Liver (tissue), 9 donors: ENCODE measurements around the gene MS4A6A. TPM values are rescaled to one million over a fixed set of nuclear protein-coding genes. Genes with fewer than 3 reads are reported as not detected.

Source experiments
- DNase-seq: peaks from one replicate; pipeline ENCODE4 v3.0.0-alpha.2; 2017; ENCODE audit warnings: low spot score
- H3K27ac ChIP-seq, 2 donors: one replicate each; pipeline ENCODE4 v1.7.0; 2013; ENCODE audit warnings: inconsistent platforms in 2 of 2, low read length in 2 of 2, control low read depth in 1 of 2, low read depth in 1 of 2, mild to moderate bottlenecking in 1 of 2
- H3K27me3 ChIP-seq, 4 donors: one replicate each; pipeline versions ENCODE4 v1.6.1 to v1.7.0; 2013; ENCODE audit warnings: low read length in 3 of 4, inconsistent platforms in 1 of 4, mild to moderate bottlenecking in 1 of 4, moderate library complexity in 1 of 4; ENCODE audit not compliant: control insufficient read depth in 4 of 4, insufficient read depth in 4 of 4
- H3K36me3 ChIP-seq, 4 donors: one replicate each; pipeline versions ENCODE4 v1.6.1 to v1.7.0; 2013; ENCODE audit warnings: low read length in 3 of 4, mild to moderate bottlenecking in 3 of 4, low read depth in 1 of 4, moderate library complexity in 1 of 4; ENCODE audit not compliant: control insufficient read depth in 4 of 4, insufficient read depth in 3 of 4
- H3K4me1 ChIP-seq, 4 donors: one replicate each; pipeline versions ENCODE4 v1.6.1 to v1.7.0; 2013; ENCODE audit warnings: low read length in 3 of 4, mild to moderate bottlenecking in 3 of 4, moderate library complexity in 1 of 4; ENCODE audit not compliant: control insufficient read depth in 4 of 4, insufficient read depth in 4 of 4
- H3K4me3 ChIP-seq, 3 donors: one replicate each; pipeline versions ENCODE4 v1.6.1 to v1.7.0; 2013; ENCODE audit warnings: low read length in 3 of 3, control low read depth in 1 of 3, low read depth in 1 of 3, mild to moderate bottlenecking in 1 of 3
- H3K9ac ChIP-seq, 2 donors: one replicate each; pipeline ENCODE4 v1.7.0; 2013; ENCODE audit warnings: low read length in 2 of 2, mild to moderate bottlenecking in 2 of 2, moderate library complexity in 2 of 2, control low read depth in 1 of 2, low read depth in 1 of 2
- H3K9me3 ChIP-seq, 4 donors: one replicate each; pipeline versions ENCODE4 v1.6.1 to v1.7.0; 2013; ENCODE audit warnings: low read length in 3 of 4; ENCODE audit not compliant: control insufficient read depth in 4 of 4
- ATF3 ChIP-seq: IDR thresholded peaks from 2 replicates; pipeline ENCODE4 v1.6.1; 2016; ENCODE audit warnings: antibody characterized with exemption
- CTCF ChIP-seq: fragments of 150-350 bp; IDR thresholded peaks from 2 replicates; pipeline ENCODE4 v1.5.1; 2017; ENCODE audit warnings: improper control_type of control experiment, low read depth, low read length; ENCODE audit not compliant: missing input control
- FOXA1 ChIP-seq: IDR thresholded peaks from 2 replicates; pipeline ENCODE4 v1.6.1; 2016; ENCODE audit warnings: antibody characterized with exemption
- GABPA ChIP-seq, 2 donors: IDR thresholded peaks in 1 of 2; conservative IDR thresholded peaks in 1 of 2; 2 replicates each; pipeline ENCODE4 v1.6.1; 2016; ENCODE audit warnings: antibody characterized with exemption in 2 of 2, mild to moderate bottlenecking in 1 of 2, moderate library complexity in 1 of 2
- HNF4A ChIP-seq, 2 donors: conservative IDR thresholded peaks; 2 replicates each; pipeline ENCODE4 v1.6.1; 2016; ENCODE audit warnings: antibody characterized with exemption in 2 of 2, mild to moderate bottlenecking in 2 of 2
- HNF4G ChIP-seq: IDR thresholded peaks from 2 replicates; pipeline ENCODE4 v1.6.1; 2016; ENCODE audit warnings: antibody characterized with exemption
- JUND ChIP-seq, 2 donors: IDR thresholded peaks; 2 replicates each; pipeline ENCODE4 v1.6.1; 2016; ENCODE audit warnings: antibody characterized with exemption in 2 of 2
- MAX ChIP-seq: IDR thresholded peaks from 2 replicates; pipeline ENCODE4 v1.6.1; 2016; ENCODE audit warnings: antibody characterized with exemption
- NR2F2 ChIP-seq: IDR thresholded peaks from 2 replicates; pipeline ENCODE4 v1.6.1; 2016; ENCODE audit warnings: antibody characterized with exemption
- RAD21 ChIP-seq, 2 donors: IDR thresholded peaks; 2 replicates each; pipeline ENCODE4 v1.6.1; 2016; ENCODE audit warnings: antibody characterized with exemption in 2 of 2, mild to moderate bottlenecking in 2 of 2
- REST ChIP-seq: IDR thresholded peaks from 2 replicates; pipeline ENCODE4 v1.6.1; 2016; ENCODE audit warnings: antibody characterized with exemption, mild to moderate bottlenecking
- RXRA ChIP-seq, 2 donors: IDR thresholded peaks; 2 replicates each; pipeline ENCODE4 v1.6.1; 2017 to 2018; ENCODE audit warnings: antibody characterized with exemption in 2 of 2, mild to moderate bottlenecking in 1 of 2
- SP1 ChIP-seq: IDR thresholded peaks from 2 replicates; pipeline ENCODE4 v1.6.1; 2018; ENCODE audit warnings: antibody characterized with exemption, mild to moderate bottlenecking
- YY1 ChIP-seq: IDR thresholded peaks from 2 replicates; pipeline ENCODE4 v1.6.1; 2016; ENCODE audit warnings: antibody characterized with exemption, mild to moderate bottlenecking
- ZBTB33 ChIP-seq: IDR thresholded peaks from 2 replicates; pipeline ENCODE4 v1.6.1; 2016; ENCODE audit warnings: antibody characterized with exemption
- WGBS: extraction: QIAGEN DNeasy Blood & Tissue Kit; methylation state at CpG from one replicate; pipeline ENCODE4 v1.1.7; 2013; 5-methylcytosine and 5-hydroxymethylcytosine counted together
- polyA plus RNA-seq, 2 donors: library from polyadenylated mRNA; stranded (reverse) in 1 of 2; unstranded in 1 of 2; fragments of 200-250 nt in 1 of 2; fragments of >200 nt in 1 of 2; fragmentation: Nextera tagmentation in 1 of 2; extraction: Ambion mirVana in 1 of 2; gene quantifications; one replicate each; pipeline versions ENCODE4 v1.2.1 to v1.2.3, GENCODE V29; 2013 to 2015
- total RNA-seq, 2 donors: library from RNA; depleted of rRNA; stranded (reverse); fragments of >200 nt; gene quantifications; one replicate each; pipeline ENCODE4 v1.2.3, GENCODE V29; 2014
- donor health status: healthy.
- donor health status: healthy.
- donor health status: healthy.
- donor health status: healthy.
- donor health status: healthy.

The MS4A6A gene
- total and polyA plus RNA-seq, 4 donors = 64.6 to 117 (median 99.4) TPM

- Histone ChIP-seq H3K9ac (no peak overlapping the region), H3K27me3 (no peaks in the 10 kb centered on the region), H3K27ac (no peak overlapping the region), H3K4me1 (no peaks in the 10 kb centered on the region), H3K36me3 (no peaks in the 10 kb centered on the region), H3K9me3 (no peaks in the 10 kb centered on the region), H3K4me3 (no peak overlapping the region)
- DNase-seq = no peak
- TF ChIP-seq RAD21 (IDR thresholded peaks at IDR 0.05) (no peak), ATF3 (no peak), GABPA (IDR thresholded peaks at IDR 0.05 in 1 of 2, conservative IDR thresholded peaks at IDR 0.05 in 1 of 2) (no peak), ZBTB33 (no peak), RXRA (IDR thresholded peaks at IDR 0.05) (no peak), HNF4A (conservative IDR thresholded peaks at IDR 0.05) (no peak), YY1 (no peak), CTCF (no peak), FOXA1 (no peak), REST (no peak), NR2F2 (no peak), JUND (IDR thresholded peaks at IDR 0.05) (no peak)
- WGBS = 81% methylated on average over 4 of the region's 4 CpGs
These were observed 39.3 kb upstream of the MS4A6A start for GRCh38 chr11:60222141-60222540.

GRCh38 chr11:60221692-60222091 is 38.8 kb upstream of the MS4A6A start:
- Histone ChIP-seq H3K27me3 (no peaks in the 10 kb centered on the region), H3K36me3 (no peaks in the 10 kb centered on the region), H3K27ac (no peak overlapping the region), H3K9ac (no peak overlapping the region), H3K4me1 (no peaks in the 10 kb centered on the region), H3K4me3 (no peak overlapping the region), H3K9me3 (no peaks in the 10 kb centered on the region)
- DNase-seq = no peak
- whole genome bisulfite sequencing = 73% methylated on average over 3 of the region's 3 CpGs
- TF ChIP-seq HNF4G (no peak), YY1 (no peak), SP1 (no peak), GABPA (IDR thresholded peaks at IDR 0.05 in 1 of 2, conservative IDR thresholded peaks at IDR 0.05 in 1 of 2) (no peak), MAX (no peak), FOXA1 (no peak), ZBTB33 (no peak), CTCF (no peak), REST (no peak), JUND (IDR thresholded peaks at IDR 0.05) (no peak)
